ENCODE data around the gene UBR4.

Gene UBR4

GRCh38 chr1:19074902-19075721 is 135.0 kb downstream of the UBR4 start:
- H3K36me3 ChIP-seq, result peaks cover 15% of the 10 kb centered on the region
- H3K27me3 ChIP-seq, result no peaks in the 10 kb centered on the region
- H3K4me1 ChIP-seq, result no peaks in the 10 kb centered on the region
- H3K4me3 ChIP-seq (ENCODE audit: low read depth, low read length), result no peak overlapping the region
- TF ChIP-seq CTCF (IDR thresholded peaks at IDR 0.05; ENCODE audit: low read depth, low read length), result no peak
- no peaks in the 10 kb centered on the region for H3K9me3 ChIP-seq
- DNase-seq, result no peak

- Histone ChIP-seq H3K4me3 (ENCODE audit: low read depth, low read length) (no peak overlapping the region), H3K36me3 (peaks cover 15% of the 10 kb centered on the region), H3K4me1 (no peaks in the 10 kb centered on the region), H3K9me3 (no peaks in the 10 kb centered on the region), H3K27me3 (no peaks in the 10 kb centered on the region)
- DNase-seq, result no peak
- TF ChIP-seq CTCF (IDR thresholded peaks at IDR 0.05; ENCODE audit: low read depth, low read length), result no peak
These were observed 135.6 kb downstream of the UBR4 start for GRCh38 chr1:19074361-19074901.

DNA sequence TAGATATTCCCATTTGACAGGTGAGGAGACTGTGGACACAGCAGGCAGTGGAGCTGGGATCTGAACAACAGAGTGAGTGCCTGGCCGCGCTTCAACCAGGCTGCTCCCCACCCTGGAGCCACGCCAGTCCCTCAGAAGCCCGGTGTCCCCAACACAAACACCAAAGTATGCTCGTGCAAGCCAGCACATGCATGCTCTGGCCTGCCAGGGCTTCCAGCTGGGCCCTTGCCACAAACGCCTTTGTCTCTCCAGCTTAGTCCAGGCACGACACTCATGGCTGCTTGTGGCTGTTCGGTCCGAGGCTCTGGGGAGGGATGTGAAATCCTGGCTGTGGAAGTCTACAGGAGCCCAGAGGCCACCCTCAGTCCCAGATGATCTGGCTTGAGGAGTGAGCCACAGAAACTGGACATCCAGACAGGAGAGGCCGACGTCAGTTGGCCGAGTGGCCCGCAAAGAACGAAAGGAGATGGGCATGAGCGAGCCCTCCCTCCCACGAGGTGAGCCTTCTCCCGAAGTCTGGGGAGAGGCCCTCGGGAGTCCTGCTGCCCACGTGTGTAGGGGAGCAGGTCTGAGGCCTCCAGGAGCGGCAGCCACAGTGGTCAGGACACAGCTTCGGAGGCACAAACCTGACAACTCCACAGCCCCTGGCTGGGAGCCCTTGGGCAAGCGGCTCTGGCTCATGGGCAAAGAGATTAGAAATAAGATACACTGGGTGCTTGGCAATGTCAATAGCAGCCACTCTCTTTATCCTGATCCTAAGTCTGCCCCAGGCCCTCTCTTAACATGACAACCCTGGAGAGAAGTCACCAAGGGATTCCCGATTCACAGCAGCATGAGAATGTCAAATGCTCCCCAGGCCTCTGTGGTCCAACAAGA is 136.5 kb downstream of the UBR4 start:
- no peak for DNase-seq
- no peaks in the 10 kb centered on the region for H3K4me1 ChIP-seq

GRCh38 chr1:19072285-19072981 is 137.6 kb downstream of the UBR4 start:
- TF ChIP-seq CTCF (IDR thresholded peaks at IDR 0.05; ENCODE audit: low read depth, low read length), result no peak
- H3K4me3 ChIP-seq (ENCODE audit: low read depth, low read length), result no peak overlapping the region
- no peak for DNase-seq
- no peaks in the 10 kb centered on the region for H3K27me3 ChIP-seq
- H3K36me3 ChIP-seq, result peaks cover 11% of the 10 kb centered on the region
- H3K4me1 ChIP-seq, result no peaks in the 10 kb centered on the region
- no peaks in the 10 kb centered on the region for H3K9me3 ChIP-seq

More for the DNA sequence above, 136.5 kb downstream of the UBR4 start:
- no peak overlapping the region for H3K4me3 ChIP-seq (ENCODE audit: low read depth, low read length)
- H3K27me3 ChIP-seq, result no peaks in the 10 kb centered on the region
- H3K9me3 ChIP-seq, result no peaks in the 10 kb centered on the region
- TF ChIP-seq CTCF (IDR thresholded peaks at IDR 0.05; ENCODE audit: low read depth, low read length), result no peak
- peaks cover 11% of the 10 kb centered on the region for H3K36me3 ChIP-seq

DNA sequence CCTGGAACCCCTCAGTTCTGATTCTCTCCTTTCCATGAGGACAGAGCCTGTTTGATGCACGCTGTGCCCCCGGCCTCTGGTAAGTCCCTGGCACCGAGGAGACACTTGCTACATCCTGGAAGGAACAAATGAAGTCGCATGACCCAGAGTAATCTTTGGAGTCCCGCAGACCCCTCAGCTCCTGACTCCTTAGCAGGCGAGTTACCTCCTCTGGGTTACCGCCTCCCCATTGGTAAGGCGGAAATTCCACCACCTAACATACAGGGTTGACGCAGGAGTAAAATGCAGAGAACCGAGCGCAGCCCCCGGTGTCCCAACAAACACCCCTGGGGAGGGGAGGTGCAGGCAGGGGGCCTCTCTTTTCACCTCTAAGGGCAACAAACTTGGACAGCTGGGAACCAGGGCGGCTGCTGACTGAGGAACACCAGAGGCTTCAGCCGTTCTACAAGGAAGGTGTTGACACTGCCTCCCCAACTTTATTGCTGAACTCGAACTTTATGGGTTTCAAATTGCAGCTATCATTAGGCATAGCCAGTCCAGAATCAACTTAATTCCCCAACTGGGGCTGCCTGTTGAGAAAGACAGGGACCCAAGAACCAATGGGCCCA is 138.3 kb downstream of the UBR4 start:
- Histone ChIP-seq H3K9me3 (no peaks in the 10 kb centered on the region), H3K4me1 (no peaks in the 10 kb centered on the region), H3K27me3 (no peaks in the 10 kb centered on the region), H3K36me3 (peaks cover 11% of the 10 kb centered on the region), H3K4me3 (ENCODE audit: low read depth, low read length) (no peak overlapping the region)
- no peak for DNase-seq
- no peak for TF ChIP-seq CTCF (IDR thresholded peaks at IDR 0.05; ENCODE audit: low read depth, low read length)
